GM20431 (cell line): ENCODE data around the gene SPEG.

Source experiments
- in situ Hi-C: fragments of 300-500 bp; cut with MseI, MboI; formaldehyde crosslinking; loops from one replicate; pipeline ENCODE4 v1.15.0; 2020; ENCODE audit warnings: low sequenced_read_pairs; ENCODE audit not compliant: unreplicated experiment

The SPEG gene

GRCh38 chr2:219421323-219421722 lies 13.3 kb upstream of the SPEG start:
- in situ Hi-C loops = no loop called here

DNA sequence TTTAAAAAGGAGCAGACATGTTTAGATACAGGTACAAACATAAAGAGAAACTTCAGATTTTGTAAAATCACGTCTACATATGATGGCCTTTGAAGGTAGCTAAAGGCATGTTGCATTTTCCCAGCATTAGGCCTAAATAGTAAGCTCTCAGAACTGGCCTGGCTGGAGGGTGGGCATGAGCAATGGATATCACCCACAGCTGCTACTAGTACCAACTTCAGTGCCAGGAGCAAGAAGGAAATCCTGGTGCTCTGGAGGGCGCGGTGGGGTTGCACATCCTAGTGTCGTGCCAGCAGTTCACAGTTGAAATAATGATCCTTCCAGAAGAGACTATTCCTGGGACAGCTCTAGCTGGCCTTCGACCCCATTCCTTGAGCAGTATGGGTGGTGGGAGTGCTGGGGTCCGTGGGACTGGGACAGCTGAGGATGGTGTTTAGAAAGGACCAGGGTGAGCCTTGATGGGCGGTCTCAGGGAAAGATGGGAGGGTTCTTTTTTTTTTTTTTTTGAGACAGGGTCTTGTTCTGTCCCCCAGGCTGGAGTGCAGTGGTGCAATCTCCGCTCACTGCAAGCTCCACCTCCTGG lies 11.6 kb upstream of the SPEG start:
- in situ Hi-C loops = no loop called here

DNA sequence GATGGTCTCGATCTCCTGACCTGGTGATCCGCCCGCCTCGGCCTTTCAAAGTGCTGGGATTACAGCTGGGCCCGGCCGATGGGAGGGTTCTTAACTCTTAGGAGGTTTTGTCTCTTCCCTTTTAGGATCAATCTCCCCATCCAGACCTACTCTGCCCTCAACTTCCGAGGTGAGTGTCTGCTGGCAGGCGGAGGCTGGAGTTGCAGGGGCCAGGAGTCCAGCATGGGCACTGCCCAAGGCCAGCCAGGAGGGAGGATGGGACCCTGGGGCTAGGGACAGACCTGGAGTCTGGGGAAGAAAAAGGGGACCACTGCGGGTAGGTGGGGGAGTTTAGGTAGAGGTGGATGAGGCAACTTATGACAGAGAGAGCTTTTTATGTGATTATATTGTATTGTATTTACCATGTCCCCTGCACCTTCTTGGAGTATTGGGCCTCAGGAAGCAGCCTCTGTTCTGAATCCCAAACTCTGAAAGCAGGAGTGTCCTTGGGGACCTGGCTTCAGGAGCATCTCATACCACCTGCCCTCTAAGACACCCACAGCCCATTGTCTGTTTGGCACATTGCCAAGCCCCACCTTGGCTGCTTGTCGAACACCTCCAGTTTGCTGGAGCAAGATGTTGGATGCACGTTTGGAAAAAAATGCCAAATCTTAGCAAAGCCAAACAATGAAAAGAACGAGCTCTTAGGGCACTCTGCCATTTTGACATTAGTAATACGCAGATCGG lies 10.8 kb upstream of the SPEG start:
- in situ Hi-C loops = no loop called here

DNA sequence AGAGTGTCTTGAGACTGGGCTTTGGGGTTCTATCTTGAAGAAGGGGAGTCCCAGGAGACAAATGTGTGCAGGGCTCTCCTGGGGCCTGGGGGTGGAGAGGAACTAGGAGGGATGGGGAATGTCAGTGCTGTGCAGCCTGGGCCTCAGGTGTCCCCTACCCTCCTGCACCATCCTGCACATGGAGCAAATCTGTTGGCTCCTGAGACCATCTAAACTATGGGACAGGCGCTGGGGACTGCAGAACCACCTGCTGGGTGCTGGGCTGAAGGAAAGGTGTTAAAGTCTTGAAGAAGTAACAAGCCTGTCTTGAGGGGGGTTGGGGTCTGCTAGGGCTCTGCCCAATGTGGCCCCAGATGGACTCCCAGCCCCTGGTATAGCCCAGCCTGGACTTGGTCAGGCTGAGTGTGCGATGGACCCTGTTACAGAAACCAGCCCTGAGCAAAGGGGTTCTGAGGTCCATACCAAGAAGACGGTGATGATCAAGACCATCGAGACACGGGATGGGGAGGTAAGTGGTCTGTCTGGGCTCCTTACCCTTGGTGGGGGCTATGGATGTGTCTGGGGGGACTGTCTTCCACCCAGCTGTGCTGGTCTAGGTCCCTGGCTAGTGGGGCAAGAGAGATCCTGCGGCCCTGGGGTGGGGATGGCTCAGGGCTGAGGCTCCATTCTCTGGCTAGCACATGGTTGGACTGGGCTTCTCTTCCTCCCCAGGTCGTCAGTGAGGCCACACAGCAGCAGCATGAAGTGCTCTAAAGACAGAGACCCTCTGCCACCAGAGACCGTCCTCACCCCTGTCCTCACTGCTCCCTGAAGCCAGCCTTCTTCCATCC lies 9.2 kb upstream of the SPEG start:
- in situ Hi-C loops = no loop called here

- in situ Hi-C loops = no loop called here
These were observed 8.6 kb upstream of the SPEG start for GRCh38 chr2:219426068-219426443.

DNA sequence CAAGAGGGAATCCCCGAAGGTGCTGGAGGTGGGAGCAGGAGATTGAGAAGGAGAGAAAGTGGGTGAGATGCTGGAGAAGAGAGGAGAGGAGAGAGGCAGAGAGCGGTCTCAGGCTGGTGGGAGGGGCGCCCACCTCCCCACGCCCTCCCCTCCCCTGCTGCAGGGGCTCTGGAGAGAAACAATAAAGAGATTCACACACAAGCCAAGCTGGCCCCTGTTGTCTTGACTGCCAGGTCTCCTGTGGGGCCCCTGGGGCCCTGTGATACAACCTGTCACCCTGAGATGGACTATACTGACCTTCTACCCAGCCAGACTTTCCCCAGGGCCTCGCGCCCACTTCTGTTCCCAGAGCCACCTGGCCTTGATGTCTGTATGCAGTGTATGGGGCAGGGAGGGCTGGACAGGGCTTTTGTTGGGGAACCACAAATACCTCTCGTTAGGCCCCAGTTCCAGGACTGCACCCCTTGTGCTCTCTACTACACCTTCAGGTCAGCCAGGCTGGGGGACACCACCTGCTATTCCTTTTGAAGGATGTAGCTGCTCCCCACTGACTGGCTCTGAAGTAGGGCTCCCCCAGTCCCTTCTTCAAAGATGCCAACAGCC lies 8.0 kb upstream of the SPEG start:
- in situ Hi-C loops = no loop called here

DNA sequence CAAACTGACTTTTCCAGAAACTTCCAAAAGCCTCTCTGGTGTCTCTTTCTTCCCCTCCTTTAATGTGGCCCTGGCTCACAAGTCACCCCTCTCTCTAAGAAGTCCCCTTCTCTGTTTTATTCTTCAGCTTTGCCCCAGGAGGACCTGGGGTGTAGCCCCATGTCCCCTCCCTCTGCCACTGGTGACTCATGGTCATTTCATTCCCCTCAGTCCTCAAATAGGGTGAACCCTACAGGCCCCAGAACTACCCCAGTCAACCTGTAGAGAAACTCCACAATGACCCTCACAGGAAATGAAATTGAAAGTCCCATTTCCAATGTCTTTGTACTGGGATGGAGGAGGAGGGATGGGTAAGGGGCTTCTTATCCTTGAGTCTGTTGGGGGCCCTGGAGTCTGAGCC lies 6.2 kb upstream of the SPEG start:
- in situ Hi-C loops = no loop called here

- in situ Hi-C loops = no loop called here
These were observed 4.6 kb upstream of the SPEG start for GRCh38 chr2:219429958-219430606.

DNA sequence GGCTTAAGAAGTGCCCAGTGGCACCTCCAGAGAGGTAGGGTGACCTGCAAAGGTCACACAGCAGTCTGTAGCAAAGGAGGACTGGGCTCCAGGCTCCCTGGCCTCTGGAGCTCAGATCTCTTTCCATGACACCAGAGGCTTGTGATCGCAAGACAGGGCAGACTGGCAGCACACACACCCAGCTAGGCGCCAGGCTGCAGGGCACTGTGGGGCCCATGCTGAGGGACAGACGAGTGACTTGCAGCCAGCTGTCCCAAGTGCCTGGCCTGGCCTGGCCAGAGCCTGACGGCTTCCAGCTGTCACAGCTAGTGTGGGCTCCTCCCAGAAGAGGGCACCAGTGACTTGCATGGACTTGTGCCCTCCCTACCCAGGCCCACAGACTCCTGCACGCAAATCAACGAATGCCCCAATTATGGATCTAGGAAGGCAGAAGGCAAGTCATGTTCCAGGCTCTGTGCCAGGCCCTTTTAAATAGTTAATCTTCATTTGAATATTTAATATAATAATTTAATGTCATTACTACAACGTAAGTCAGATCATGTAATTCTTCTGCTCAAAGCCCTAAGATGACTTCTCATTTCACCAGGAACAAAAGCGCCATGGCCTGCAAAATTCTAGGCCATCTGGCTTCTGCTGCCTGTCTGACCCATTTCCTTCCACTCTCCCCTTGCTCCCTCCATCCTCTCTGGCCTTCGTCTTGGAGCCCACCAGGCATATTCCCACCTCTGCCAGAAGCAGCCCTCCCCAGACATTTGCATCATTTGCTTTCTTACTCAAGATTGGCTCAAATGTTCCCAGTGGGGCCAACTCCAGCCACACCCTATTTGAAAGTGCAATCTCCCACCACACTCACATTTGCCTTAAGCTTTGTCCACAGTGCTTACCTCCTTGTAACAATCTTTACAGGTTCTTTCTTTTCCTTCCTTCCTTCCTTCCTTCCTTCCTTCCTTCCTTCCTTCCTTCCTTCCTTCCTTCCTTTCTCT lies 3.7 kb upstream of the SPEG start:
- in situ Hi-C loops = no loop called here

DNA sequence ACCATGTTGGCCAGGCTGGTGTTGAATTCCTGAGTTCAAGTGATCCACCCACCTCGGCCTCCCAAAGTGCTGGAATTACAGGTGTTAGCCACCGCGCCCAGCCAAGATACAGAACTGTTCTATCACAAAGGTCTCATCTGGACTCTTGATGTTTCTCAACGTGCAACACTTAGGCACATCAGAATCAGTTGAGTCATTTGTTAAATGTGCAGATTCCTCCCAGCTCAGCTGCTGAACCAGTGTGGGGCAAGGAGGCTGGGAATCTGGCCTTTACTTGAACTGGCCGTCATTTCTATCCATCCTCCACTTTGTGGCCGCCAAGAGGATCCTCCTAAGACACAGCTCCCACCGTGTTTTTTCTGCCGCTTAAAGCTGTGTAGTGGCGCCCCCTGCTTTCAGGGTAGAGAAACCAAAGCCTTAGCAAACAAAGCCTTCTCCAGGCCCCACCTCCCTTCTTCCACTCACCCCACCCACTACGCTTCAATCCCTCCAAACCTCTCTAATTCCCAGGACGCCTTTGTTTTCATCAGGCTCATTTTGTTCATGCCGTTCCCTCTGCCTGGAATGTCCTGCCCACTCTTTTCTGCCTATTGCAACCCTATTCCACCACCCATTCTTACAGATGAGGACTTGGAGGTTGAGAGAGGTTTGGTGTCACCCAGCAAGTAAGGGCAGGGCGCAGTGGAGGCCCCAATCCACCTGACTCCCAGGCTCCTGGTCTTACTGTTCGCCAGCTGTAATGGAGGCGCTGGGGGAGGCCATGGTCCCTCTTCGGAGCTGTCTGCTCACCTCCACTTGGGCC lies 776 bp upstream of the SPEG start:
- in situ Hi-C loops = no loop called here

DNA sequence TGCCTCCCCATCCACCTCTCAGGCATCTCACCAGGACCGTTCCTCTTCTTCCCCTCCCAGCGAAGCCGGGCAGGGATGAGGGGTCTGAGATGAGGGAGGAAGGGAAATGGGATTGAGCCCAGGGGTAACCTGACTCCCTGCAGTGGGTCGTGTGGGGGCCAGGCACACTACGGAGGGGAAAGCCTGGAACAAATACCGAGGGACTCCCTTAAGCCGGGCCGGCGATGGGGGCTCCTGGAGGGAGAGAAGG lies 250 bp upstream of the SPEG start:
- in situ Hi-C loops = no loop called here

- in situ Hi-C loops = no loop called here
These were observed 1.1 kb downstream of the SPEG start for GRCh38 chr2:219435701-219436100.

- in situ Hi-C loops = no loop called here
These were observed 1.8 kb downstream of the SPEG start for GRCh38 chr2:219436491-219436890.

GRCh38 chr2:219437141-219437540 lies 2.5 kb downstream of the SPEG start:
- in situ Hi-C loops = no loop called here

DNA sequence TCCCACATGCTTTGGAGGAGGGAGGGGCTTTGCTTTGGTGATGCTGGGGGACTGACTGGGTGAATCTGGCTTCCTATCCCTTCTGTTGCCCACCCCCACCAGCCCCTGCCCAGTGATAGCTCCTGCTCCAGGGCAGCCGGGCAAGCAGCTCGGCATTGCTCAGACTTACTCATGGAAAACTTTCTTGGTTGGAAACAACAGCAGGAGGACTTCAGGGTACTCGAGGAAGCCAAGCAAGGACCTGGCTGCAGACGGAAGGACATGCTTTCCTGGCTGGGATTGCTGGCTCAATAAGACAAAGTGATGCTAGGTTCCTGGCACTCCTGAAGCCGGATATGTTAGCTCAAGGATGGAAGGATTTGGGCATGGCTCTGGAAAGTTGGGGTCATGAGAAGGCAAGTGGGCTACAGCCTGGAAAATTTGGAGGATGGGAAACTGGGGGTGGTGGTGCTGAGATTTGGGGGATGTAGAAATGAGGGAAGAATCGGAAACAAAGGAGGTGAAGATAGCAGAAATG lies 3.1 kb downstream of the SPEG start:
- in situ Hi-C loops = no loop called here

DNA sequence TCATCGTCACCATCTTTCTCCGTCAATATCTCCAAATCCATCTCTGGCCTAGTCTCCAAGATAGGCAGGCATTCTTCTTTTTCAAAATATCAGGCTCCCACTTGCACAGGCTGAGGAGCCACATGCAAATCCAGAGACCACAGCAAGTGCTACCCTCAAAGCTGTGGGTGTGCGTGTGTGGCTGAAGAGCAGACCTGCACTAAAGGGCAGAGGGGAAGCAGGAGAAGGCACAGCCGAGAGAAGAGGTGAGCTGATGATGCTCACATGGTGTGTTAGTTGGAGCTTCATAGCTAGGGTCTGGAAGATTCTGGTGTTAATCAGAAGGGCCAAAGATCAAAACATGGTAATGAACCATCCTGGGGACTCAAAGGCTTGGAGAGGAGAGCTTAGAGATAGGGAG lies 3.8 kb downstream of the SPEG start:
- in situ Hi-C loops = no loop called here

- in situ Hi-C loops = no loop called here
These were observed 4.9 kb downstream of the SPEG start for GRCh38 chr2:219439506-219439905.

DNA sequence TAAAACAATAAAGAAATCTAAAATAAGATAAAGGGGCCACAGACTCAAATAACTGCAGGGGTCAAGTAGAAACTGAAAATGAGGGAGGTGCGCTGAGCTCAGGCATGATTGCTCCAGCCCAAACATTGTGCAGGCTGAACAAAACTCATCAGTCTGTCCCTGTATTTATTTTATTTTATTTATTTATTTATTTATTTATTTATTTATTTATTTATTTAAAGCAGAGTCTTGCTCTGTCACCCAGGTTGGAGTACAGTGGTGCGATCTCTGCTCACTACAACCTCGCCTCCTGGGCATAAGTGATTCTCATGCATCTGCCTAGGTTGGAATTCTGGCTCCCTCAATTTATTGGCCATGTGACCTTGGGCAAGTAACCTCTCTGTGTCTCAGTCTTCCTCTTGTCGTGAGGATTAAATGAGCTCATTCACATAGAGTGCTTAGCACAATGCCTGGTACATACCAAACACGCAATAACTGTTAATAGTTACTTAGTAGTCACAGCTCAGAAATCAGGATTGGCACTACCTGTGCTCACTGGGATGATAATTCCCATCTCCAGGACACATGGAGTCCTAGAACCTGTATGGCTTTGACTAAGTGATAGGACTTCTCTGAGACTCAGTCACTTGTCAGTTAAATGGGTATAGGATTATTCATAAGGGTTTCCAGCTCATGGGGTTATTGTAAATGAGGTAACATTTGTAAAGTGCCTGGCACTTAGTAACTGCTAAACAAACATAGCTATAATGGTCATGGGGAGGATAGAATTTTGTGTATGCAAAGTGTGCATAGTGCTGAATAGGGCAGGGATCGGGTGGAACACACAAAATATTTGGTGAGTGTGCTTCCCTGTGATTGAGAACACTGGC lies 6.0 kb downstream of the SPEG start:
- in situ Hi-C loops = no loop called here
